ENCODE data around the gene ARID1B.
"Not testable (repeated sequence)": the region's sequence is repeated elsewhere in the genome, so short reads cannot be mapped to it uniquely, and the experiment has no call there.

Gene ARID1B

DNA sequence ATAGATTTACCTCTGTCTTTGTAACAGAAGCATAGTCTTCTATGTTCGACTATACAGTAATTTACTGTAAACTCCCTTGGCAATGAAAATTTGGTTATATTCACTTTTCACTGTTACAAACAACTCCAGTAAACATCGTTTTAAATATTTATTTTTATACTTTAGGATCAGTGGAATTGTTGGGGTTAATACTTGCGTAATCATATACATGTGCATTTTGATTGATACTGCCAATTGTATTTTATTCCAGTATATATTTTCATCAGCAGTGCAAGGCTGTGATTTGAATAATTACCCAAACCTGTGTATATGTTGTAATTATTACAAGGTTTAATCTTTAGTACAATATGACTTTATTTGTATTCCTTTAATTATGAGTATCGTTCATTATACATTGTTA lies 255.7 kb downstream of the ARID1B start:
- DNase-seq, result no peak

DNA sequence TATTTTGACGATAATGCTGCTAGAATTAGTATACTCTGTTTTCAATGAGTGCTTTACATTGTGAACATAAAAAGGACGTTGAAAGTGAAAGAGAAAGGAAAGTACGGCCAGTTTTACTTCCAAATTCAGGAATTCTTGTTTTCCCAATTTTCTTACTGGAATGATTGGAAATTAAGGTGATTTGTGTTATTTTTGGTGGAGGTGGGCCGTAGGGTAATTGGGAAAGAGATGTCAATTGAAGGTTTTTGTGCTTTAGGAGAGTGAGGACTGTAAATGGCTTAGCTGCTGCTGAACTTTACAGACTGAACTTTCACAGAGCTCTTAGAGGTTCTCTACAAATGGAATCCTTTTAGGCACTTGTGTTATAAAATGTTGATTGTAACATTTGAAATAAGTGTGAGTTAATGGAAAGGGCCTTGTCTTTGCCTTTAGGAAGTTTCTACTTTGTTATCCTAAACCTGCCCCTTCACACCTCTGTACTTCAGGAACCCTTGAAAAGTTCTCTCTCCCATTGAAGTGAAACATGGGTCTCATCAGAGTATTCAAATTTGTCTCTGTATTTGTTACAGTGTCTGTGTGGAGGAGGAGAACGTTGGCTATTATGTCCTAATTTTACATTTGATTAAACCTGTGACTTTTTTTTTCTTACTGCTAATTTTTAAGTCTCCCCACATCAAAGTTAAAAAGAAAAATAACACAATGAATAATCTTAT lies 256.4 kb downstream of the ARID1B start:
- DNase-seq, result no peak

GRCh38 chr6:157034436-157035230 lies 257.5 kb downstream of the ARID1B start:
- DNase-seq, result no peak

GRCh38 chr6:157035546-157035945 lies 258.4 kb downstream of the ARID1B start:
- no peak for DNase-seq

DNA sequence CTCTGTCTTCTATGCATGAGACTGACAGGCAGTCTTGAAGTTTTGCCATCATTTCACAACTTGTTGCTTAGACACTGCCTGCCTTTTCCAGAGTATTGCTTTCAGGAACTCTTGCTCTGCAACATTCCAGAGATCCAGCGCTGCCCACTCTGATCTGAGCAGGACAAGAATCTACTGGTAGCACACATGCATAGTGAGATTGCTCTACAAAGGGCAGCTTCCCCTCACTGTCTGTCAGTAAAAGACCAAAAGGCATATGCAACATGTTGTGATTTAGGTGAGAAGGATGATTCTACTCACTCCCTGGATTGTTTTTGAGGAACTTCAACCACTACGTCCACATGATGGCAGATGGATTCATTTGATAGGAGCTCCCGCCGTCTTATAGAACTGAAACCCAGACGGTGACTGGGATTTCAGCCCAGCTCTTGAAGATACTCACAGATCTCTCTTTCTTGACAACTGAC lies 259.1 kb downstream of the ARID1B start:
- no peak for DNase-seq

GRCh38 chr6:157037165-157037564 lies 260.0 kb downstream of the ARID1B start:
- DNase-seq, result no peak

GRCh38 chr6:157038610-157039009 lies 261.4 kb downstream of the ARID1B start:
- no peak for DNase-seq

GRCh38 chr6:157039639-157040038 lies 262.5 kb downstream of the ARID1B start:
- DNase-seq, result not testable (repeated sequence)

- DNase-seq, result no peak
Observed at GRCh38 chr6:157040191-157040590, 263.0 kb downstream of the ARID1B start.

DNA sequence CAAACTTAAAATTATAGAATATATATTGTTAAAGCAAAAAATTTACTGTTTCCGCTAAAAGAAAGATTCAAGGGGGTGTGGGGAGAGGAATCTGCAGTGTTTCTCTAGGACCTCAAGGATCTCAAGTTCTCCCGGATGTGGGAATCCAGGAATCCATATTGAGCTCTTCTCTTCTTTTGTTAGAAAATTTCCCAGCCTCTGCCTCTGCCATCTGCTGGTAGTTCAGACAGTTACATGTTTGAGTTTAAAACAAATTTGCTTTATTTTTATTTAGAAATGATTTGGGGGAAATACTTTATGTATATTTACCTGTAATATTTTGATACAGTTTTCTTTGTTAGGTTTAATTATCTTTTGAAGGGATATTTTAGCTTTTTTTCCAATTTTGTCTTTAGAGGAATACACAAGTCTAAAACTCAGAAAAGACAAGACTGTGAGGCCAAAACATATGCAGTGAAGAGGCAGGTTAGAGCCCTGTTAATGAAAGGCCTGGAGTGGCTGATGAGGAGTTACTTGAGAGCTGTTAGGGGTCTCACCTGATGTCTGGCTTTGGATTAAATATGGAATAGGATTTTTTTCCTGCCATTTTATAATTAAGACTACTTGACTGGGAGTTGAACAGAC lies 268.8 kb downstream of the ARID1B start:
- no peak for DNase-seq

- DNase-seq, result no peak
Observed at GRCh38 chr6:157046776-157047175, 269.6 kb downstream of the ARID1B start.

DNA sequence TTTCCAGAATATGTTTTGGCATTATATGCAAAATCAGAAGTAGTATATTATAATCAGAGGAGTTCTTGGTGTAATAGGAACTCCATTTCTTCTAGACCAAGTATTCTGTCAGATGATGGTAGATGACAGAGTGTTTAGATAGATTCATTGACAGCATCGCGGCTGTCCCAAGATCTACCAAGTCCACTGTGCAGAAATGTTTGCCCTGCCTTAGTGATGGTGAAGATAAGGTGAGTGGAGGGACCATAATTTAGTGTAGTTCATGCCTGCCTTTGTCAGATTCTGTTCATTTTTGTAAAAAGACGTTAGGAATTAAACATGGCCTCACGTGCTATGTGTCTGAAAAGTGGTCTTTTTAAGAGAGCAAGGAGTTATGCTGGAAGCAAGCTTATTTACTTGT lies 270.1 kb downstream of the ARID1B start:
- DNase-seq, result no peak

DNA sequence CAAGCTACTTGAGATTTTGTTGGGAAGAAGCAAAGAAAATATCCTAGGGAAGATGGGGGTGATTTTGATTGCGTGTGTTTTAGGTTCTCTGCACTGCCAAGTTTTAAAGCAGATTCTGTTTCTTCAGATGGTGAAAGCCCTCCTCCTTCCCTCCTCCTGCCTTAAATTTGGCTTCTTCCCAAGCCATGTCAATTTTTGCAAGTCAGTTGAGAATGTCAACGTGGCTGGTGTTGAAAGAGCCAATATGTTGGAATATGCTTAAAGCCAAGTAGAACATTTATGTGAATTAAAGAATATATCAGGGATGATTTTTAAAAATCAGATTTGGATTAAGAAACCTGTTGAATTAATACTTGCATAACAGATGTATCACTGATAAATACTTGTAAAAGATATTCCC lies 270.8 kb downstream of the ARID1B start:
- DNase-seq, result no peak

GRCh38 chr6:157049133-157049532 lies 272.0 kb downstream of the ARID1B start:
- no peak for DNase-seq

- no peak for DNase-seq
Observed at GRCh38 chr6:157050537-157051265, 273.5 kb downstream of the ARID1B start.

GRCh38 chr6:157054531-157054979 lies 277.4 kb downstream of the ARID1B start:
- no peak for DNase-seq

DNA sequence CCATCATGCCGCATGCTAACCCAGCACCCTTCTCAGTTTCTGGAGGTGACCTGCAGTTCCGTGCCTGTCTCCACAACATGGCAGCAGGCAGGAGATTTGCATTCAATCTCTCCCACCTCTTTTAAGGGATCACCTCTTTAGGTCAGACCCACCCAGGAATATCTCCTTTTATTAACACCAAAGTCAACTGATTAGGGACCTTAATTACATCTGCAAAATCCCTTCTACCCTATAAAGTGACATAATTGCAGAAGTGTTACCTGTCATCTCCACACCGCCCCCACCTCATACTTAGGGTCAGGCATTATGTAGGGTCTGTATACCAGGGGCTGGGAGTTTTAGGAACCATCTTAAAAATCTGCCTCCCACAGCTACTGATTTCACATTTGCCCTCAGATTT lies 278.7 kb downstream of the ARID1B start:
- DNase-seq, result no peak

DNA sequence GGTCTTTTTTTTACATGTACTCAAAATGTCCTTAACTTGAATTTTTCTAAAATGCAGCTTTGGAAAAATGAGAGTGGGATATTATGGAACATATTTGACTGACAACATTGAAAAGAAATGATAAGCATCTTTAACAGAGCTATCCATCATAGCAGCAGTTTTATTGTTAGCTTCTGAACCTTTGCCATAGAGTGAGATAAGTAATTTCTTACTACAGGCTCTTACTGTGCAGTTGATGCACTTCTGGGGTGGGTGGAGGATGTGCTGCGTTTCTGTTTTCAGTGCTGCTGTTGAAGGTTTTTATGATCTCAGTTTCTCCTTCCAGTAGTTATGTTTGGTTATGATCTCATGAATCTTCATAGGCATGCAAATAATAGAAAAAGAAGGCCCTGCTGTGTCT lies 279.1 kb downstream of the ARID1B start:
- no peak for DNase-seq

- DNase-seq, result no peak
Observed at GRCh38 chr6:157058574-157058973, 281.4 kb downstream of the ARID1B start.

GRCh38 chr6:157059781-157060180 lies 282.6 kb downstream of the ARID1B start:
- DNase-seq, result no peak

DNA sequence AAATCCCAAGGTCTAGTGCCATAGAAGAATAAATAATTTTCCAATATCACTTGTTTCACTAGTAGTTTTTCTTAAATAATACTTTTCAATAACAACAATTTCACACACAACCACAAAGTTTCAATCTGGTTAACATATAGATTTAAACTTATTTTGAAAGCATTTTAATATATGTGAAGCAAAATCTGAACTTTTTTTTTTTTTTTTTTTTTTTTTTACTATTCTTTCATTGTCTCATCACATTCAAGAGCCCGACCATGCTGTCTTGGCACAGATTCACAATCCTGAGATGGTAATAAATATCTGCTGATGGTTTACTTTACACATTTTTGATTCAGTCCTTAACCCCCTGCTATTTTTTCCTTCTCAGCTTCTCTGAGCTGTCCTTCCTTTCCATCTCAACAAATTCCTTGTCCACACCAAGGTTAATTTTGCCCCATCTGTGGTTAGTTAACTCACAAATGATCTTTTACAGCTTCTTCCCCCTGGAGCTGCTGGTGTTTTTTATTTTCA lies 283.3 kb downstream of the ARID1B start:
- DNase-seq, result no peak

GRCh38 chr6:157061770-157062594 lies 284.8 kb downstream of the ARID1B start:
- no peak for DNase-seq
